DMS53 (cell line): ENCODE measurements around the gene KCNMA1.
"Not testable (repeated sequence)": the region's sequence is repeated elsewhere in the genome, so short reads cannot be mapped to it uniquely, and the experiment has no call there.

Experiments used
- DNase-seq: peaks from one replicate; lab custom pipeline; 2025; lab: John Stamatoyannopoulos, UW

KCNMA1 gene

DNA sequence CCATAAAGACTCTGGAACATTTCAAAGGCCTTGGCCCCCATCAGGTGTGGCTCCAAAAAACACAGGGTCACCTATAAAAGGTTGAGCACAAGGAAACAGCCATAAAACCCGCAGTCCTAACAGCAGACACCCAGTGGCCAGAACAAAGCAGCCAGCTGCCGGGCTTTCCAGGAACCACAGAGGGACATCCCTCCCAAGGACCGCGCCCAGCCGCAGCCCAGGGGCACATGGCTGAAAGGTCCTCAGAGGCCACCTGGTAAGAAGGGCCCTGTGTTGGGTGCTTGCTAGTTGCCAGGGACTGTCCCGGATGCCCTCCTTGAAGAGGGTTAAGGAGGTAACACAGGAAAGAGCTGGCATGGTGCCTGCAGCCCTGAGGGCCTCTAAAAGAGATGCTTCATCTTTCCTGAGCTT is 32.7 kb downstream of the KCNMA1 start:
- DNase-seq = peak; percentile 8

DNA sequence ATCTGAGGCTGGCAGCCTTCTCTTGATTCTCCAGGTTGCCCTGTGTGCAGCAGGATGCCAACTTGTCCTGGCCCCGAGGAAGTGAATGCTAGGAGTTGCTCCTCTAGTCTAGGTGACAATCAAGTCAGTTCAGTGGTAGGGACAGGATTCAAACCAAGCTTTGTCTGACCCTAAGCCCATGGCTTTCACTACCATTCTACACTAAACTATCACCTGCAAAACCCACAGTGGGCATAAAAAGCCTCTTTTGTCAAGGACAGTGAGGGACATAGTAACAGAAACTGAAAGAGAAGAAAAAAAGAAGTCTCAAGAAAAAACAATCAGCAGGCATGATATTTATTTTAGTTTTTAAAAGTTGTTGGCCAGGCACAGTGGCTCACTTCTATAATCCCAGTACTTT is 33.5 kb downstream of the KCNMA1 start:
- DNase-seq = no peak

DNA sequence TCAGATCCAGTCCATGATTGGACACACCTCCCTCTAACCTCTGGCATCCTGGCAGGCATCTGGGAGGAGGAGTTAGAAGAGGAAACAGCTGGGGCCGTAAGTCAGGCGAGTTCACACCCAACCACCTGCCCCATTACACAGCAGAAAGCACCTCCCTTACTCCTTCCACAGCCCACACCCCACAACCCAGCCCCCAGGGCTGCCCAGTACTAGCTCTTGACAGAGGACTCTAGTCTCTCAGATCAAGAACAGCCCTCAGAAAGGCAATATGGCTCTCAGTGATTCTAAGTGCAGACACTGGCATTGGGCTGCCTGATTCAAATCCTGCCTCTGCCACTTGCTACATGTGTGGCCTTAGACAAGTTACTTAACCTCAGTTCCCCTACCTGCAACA is 34.1 kb downstream of the KCNMA1 start:
- peak; percentile 76 for DNase-seq

DNA sequence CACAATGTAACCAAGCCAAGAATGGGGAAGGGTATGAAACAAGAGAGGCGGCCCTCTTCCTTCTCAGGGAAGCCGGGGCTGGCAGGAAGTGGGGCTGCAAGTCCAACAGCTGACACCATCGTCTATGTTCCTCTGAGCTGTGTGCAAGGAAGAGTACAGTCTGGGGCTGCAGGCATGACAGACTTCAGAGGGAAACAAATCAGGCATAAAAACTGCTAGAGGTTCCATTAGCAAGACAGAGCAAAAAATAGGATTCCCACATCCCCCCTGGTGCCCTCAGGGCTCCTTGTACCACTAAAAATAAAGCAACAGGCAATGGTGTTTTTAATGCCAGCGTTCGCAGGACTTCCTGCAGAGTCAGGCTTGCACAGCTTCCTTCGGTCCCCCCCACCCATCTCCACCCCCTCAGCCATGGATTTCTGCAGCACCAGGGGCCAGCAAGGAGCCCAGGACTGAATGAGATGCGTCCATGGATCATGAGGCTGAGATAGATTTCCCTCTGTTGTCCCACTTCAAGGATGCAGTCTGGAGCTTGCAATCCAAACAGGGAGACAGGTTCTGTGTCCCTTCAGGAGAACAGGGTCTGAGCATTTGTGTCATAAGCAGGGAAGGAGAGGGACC is 34.6 kb downstream of the KCNMA1 start:
- DNase-seq = no peak

DNA sequence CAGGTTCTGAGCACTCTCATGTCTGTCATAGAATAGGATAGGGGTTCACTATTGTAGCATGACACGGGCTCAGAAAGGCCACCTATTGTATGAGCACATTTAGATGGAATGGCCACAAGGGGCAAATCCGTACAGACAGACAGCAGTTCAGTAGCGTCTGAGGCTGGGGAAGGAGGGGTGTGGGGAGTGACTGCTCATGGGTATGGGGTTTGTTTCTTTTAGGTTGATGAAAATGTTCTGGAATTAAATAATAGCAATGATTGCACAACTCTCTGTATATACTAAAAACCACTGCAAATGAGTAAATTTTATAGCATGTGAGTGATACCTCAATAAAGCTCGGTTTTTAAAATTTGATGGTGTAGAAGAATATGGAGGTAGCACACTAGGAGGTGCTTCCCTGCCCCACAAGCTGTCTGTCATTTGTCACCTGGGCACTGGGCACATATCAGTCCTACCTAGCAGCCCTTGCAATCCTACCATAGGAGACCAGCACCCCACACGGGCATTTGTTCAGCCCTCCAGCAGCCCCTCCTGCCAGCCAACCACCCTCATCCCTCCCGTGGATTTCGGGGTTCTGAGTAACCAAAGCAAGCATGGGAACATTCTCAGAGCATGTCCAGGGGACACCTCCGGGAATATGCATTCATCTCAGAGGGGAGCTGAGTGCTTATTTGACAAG is 35.2 kb downstream of the KCNMA1 start:
- DNase-seq = no peak

DNA sequence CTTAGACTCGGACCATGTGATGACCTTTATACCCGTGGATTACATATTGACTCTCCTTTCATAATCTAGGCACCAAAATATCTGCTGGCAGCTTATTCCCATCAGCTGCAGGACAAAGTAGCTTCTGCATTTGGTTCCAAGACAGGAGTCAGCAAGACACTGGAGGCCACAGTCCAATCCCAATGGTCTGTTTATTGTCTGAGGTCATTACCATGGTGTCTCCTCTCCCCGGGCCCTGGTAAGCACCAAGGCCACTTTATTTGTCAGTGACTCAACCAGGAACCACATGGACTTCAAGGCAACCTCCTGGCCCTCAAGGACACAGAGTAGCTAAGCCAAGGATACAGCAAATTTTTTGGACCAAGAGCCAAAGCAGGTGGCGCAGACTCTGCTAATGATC is 36.1 kb downstream of the KCNMA1 start:
- DNase-seq = peak; percentile 53

DNA sequence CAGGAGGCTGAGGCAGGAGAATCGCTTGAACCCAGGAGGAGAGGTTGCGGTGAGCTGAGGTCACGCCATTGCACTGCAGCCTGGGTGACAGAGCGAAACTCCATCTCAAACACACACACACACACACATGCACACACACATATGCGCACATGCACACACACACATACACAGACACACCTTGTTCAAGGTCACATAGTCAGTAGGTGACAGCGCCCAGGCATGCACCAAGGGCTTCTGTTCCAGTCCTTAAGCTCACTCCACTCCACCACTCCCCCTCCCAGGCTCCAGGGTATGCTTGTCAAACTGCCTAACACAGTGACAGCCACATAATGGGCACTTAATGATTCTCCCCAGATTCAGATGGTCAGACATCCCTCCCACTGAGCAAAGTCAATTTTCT is 37.0 kb downstream of the KCNMA1 start:
- DNase-seq = no peak

DNA sequence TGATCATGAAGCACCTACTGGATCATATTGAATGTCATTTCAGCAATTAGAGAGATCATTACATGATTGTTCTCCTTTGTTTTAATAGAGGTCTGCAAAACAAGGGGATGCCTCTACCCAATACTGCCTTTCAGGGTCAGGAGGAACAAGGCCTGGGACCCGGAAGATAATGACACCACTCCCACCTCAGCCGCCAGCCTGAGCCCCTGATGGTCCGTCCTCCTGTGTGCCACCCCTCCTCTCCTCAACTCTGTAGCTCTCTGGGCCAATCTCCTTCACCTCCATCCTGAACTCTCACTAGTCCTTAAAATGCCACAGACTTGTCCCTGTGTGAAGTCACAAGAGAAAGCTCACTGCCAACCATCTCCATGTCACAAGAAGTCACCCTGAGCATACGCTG is 38.0 kb downstream of the KCNMA1 start:
- no peak for DNase-seq

DNA sequence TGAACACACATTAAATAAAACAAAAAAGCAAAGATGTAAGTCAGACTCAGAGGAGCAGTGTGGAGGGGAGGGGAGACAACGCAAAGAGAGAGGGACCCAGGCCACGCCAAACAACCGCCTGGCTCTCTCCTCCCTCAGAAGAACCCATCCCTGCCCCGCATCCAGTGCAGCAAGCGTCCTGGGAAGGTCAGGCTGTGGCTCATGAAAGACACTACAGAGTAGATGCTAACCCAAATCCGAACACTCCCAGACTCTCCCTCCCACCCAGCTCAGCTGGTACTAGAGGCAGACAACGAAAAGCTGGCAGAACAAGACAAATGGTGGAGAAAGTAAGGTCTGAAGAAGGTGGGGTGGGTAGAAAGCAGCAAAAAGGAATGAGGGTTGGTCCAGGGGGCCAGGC is 39.0 kb downstream of the KCNMA1 start:
- no peak for DNase-seq

- DNase-seq = no peak
Measured at GRCh38 chr10:77597560-77597959, 40.0 kb downstream of the KCNMA1 start.

DNA sequence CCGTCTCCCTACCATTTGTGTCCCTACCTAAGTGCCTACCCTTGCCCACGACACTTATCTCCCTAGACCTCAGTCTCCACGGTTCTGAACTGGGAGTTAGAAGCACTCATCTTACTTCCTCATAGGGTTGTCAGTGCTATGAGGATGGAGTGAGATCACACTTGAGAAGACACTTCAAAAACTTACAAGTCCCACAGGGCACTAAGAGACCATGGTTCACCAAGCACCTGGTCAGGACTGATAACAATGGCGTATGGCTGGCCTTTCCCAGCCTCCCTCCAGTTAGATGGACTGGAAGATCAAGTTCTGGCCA is 43.2 kb downstream of the KCNMA1 start:
- peak; percentile 12 for DNase-seq

GRCh38 chr10:77593771-77594470 is 43.7 kb downstream of the KCNMA1 start:
- DNase-seq = no peak

DNA sequence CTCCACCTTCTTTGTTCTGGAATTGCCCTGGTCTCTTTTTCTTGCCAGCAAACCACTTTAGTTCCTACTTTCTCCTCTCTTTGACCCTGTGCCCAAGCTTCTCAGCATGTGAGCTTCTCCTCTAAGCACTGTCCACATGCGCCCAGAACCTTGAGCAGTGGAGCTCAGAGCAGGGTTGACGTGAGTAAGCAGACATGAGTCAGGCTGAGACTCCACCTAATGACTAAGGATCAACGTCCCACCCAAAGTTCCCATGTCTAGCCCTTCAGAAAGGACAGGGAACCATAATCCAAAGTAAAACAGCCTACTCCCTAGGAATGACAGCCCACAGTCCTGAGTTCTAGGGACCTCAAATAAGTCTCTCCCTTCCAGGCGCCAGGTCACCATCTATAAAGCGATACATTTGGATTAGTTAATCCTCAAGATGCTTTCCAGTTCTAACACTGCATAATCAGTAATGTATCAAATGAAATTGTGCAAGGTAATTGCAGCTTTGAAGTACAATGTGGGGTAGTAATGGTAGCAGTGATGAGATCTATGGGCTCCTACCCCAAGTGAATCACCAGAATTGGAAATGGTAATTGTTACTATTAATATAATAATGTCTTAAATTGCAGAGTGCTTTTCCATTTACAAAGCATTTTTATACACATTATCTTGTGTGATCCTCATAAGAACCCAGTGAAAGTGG is 44.5 kb downstream of the KCNMA1 start:
- no peak for DNase-seq

DNA sequence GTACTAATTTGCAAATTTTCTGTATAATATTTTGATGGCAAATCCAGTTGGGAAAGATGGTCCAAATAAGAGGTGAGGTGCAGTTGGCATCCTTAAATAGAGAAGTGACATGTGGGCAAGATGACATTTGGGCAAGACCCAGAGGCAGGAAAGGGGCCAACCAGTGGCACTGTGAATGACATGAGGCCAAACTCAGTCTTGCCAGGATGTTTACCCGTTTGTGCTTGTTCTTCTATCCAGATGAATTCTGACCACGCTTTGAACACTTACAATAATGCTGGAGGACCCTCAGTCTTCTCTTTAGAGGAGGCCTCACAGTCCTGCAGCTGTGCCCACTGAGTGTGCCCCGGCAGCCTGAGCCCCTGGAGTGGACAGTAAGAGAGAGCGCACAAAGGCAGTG is 45.1 kb downstream of the KCNMA1 start:
- DNase-seq = no peak

DNA sequence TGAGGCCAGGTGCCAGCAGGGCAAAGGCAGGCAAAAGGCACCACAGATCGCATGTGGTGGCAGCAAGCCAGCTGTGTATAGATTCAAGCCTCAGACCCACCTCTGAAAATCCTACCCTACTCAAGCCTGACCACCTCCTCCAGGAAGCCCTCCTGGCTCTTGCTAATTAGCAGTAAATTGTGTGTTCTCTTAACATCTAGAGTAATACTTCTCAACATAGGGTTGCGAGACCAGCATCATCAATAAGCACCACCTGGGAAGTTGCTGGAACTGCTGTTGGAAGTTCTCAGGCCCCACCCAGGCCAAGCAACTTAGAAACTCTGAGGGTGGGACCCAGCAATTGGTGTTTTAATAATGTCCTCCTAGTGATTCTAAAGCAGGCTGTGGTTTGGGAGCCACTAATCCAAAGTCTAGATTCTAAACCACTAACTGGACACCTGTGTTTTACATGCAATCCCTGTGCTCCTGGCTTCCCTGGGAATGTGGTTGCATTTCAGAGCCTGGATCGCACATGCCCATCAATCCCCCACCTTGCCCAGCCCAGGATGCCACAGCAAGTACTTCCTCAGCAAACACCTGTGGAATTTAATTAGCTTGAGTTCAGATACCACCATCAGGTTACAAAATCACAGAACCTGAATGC is 46.2 kb downstream of the KCNMA1 start:
- no peak for DNase-seq

- no peak for DNase-seq
Measured at GRCh38 chr10:77590344-77591237, 47.0 kb downstream of the KCNMA1 start.

DNA sequence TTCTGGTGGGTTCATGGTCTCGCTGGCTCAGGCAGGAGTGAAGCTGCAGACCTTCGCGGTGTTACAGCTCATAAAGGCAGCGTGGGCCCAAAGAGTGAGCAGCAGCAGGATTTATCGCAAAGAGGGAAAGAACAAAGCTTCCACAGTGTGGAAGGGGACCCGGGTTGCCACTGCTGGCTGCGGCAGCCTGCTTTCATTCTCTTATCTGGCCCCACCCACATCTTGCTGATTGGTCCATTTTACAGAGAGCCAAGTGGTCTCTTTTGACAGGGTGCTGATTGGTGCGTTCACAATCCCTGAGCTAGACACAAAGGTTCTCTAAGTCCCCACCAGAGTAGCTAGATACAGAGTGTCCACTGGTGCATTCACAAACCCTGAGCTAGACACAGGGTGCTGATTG is 47.9 kb downstream of the KCNMA1 start:
- not testable (repeated sequence) for DNase-seq

- DNase-seq = no peak
Measured at GRCh38 chr10:77588886-77589285, 48.7 kb downstream of the KCNMA1 start.

DNA sequence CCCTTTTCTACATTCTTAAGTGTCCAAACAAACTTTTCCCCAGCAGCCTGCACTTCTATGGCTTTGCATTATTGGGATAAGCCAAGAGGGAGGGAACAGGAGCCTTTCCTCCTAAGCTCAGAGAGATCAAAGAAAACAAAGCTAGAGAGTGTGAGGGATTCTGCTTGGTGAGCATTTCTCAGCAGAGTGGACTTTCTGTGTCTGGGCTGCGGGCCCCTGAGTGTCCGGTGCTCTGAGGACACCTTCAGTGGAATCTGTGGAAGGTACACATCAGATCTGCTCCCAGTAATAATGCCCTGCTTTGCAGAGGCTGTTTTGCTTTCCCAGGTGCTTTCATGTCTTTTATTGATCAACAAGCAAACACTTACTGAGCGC is 50.2 kb downstream of the KCNMA1 start:
- no peak for DNase-seq

DNA sequence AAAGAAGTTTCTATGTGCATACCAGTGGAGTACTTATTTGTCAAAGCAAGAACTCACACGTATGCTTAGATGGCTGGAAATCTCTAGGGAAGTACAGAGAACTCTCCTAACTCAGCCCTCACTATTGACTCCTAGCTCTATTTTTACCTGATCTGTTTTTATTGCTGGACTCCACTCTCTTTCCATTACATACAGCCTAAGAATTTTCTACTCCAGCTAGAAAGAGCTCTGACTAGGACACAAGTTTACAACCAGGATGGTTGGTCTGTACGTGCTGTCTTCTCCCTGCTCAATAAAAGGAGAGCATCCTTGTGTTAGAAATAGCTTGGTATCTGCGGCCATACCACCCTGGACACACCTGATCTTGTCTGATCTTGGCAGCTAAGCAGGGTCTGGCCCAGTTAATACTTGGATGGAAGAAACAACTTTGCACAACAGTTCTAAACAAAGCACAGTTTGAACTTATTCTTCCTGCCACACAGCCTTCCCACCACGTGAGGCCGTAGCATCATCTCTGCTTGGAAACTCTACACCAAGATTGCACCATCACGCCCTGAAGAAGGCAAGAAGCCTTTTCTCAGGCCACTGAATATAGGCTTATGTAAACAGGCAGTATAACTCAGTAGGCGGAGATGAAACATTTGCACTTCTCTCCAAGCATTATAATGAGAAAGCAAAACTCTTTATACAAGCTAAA is 50.7 kb downstream of the KCNMA1 start:
- DNase-seq = no peak

DNA sequence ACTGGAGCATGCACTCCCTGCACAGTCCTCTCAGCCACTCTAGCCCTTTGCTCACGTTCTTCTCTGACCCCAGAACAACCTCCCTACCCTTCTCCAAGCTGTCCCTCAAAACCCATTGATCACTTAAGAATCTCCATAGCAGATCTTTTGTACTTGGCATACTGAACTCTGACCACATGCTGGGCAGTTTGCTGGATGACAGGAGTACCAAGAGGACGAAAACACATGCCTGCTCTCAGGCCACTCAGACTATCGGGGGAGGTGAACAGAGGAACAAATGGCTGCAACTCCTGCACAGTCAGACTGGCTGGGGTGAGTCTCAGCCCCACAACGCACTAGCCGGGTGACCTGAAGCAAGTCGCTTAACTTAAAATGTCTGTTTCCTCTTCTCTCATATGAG is 52.7 kb downstream of the KCNMA1 start:
- no peak for DNase-seq
